Activated B cell treated with CpG ODN at 0.5 μM for 24 hours (primary cell): Measurements from ENCODE around the gene IER5L. TPM values are rescaled to one million over a fixed set of nuclear protein-coding genes. Genes with fewer than 3 reads are reported as not detected.

ENCODE experiments used
- total RNA-seq: library from RNA; stranded (reverse); gene quantifications from 2 replicates; pipeline ENCODE4 v1.2.3, GENCODE V29; 2022

IER5L gene
- total RNA-seq, 1 donor from 2014 or later: 1.9 TPM

Other genes starting within 250 kb of the IER5L start
- gene DOLK, start 230.7 kb downstream of the IER5L start, total RNA-seq: 9.0 and 10.3 TPM in 2 replicates
- 76.9 and 103 TPM in 2 replicates for gene NUP188, start 230.6 kb downstream of the IER5L start, total RNA-seq
- gene SH3GLB2, start 149.9 kb downstream of the IER5L start, total RNA-seq: 60.4 and 62.9 TPM in 2 replicates
- gene MIGA2, start 141.6 kb downstream of the IER5L start, total RNA-seq: 42.1 and 50.0 TPM in 2 replicates
- 10.9 and 11.3 TPM in 2 replicates for gene DOLPP1, start 97.2 kb downstream of the IER5L start, total RNA-seq
- gene CRAT, start 67.5 kb downstream of the IER5L start, total RNA-seq: 6.8 and 8.2 TPM in 2 replicates
- gene PTPA, start 66.8 kb downstream of the IER5L start, total RNA-seq: 65.5 and 67.2 TPM in 2 replicates